GM23338 (cell line): ENCODE data around the gene ATP5PO. TPM values are rescaled to one million over a fixed set of nuclear protein-coding genes. Genes with fewer than 3 reads are reported as not detected.

Experiments used
- ATAC-seq: fragments of 200-7000 bp; cut with Tn5 transposase; 3 replicates; pipeline ENCODE4 v1.9.1; 2020
- DNase-seq: peaks from one replicate; pipeline ENCODE4 v3.0.0-alpha.2; 2015; ENCODE audit warnings: low spot score
- H2AFZ ChIP-seq: fragments of 200-600 bp; sonication (generic); 2 replicates; pipeline ENCODE4 v1.8.0; 2016; ENCODE audit warnings: antibody characterized with exemption, mild to moderate bottlenecking, moderate library complexity
- H3F3A ChIP-seq: fragments of 200-600 bp; sonication (generic); replicated peaks from 2 replicates; pipeline ENCODE4 v1.8.0; 2017; ENCODE audit warnings: antibody characterized with exemption, mixed run types, low read depth
- H3K27ac ChIP-seq: fragments of 200-600 bp; sonication (generic); 2 replicates; pipeline ENCODE4 v1.6.1; 2016; ENCODE audit warnings: low read depth
- H3K27me3 ChIP-seq: fragments of 200-600 bp; sonication (generic); 2 replicates; pipeline ENCODE4 v1.8.0; 2016; ENCODE audit warnings: mild to moderate bottlenecking, mixed run types, moderate library complexity; ENCODE audit not compliant: insufficient read depth
- H3K36me3 ChIP-seq: fragments of 200-600 bp; sonication (generic); 2 replicates; pipeline ENCODE4 v1.8.0; 2016; ENCODE audit warnings: mild to moderate bottlenecking; ENCODE audit not compliant: insufficient read depth
- H3K4me1 ChIP-seq: fragments of 200-600 bp; sonication (generic); 2 replicates; pipeline ENCODE4 v1.8.0; 2016; ENCODE audit warnings: mild to moderate bottlenecking, moderate library complexity; ENCODE audit not compliant: insufficient read depth
- H3K4me2 ChIP-seq: fragments of 200-600 bp; sonication (generic); 2 replicates; pipeline ENCODE4 v1.7.1; 2017; ENCODE audit warnings: mixed run types
- H3K4me3 ChIP-seq: fragments of 200-600 bp; sonication (generic); 2 replicates; pipeline ENCODE4 v1.6.1; 2016; ENCODE audit warnings: mixed run types
- H3K79me2 ChIP-seq: fragments of 200-600 bp; sonication (generic); replicated peaks from 2 replicates; pipeline ENCODE4 v1.8.0; 2017; ENCODE audit warnings: mild to moderate bottlenecking; ENCODE audit not compliant: insufficient read depth
- H3K9me2 ChIP-seq: fragments of 200-600 bp; sonication (generic); 2 replicates; pipeline ENCODE4 v1.8.0; 2017; ENCODE audit not compliant: insufficient read depth
- H4K20me1 ChIP-seq: fragments of 200-600 bp; sonication (generic); replicated peaks from 2 replicates; pipeline ENCODE4 v1.8.0; 2017; ENCODE audit warnings: mild to moderate bottlenecking; ENCODE audit not compliant: insufficient read depth
- H3K27ac Mint-ChIP-seq: 2 replicates; pipeline ENCODE4 v1.8.0; 2020; ENCODE audit warnings: inconsistent platforms, mild to moderate bottlenecking, moderate library complexity, mixed read lengths
- H3K27me3 Mint-ChIP-seq: 3 replicates; pipeline ENCODE4 v1.8.0; 2022; ENCODE audit warnings: low read depth, mild to moderate bottlenecking, moderate library complexity, mixed read lengths, inconsistent platforms; ENCODE audit not compliant: insufficient read depth, poor library complexity
- H3K36me3 Mint-ChIP-seq: 3 replicates; pipeline ENCODE4 v1.8.0; 2021; ENCODE audit warnings: low read depth, mild to moderate bottlenecking, inconsistent platforms, moderate library complexity, mixed read lengths
- H3K4me1 Mint-ChIP-seq: 3 replicates; pipeline ENCODE4 v1.8.0; 2020; ENCODE audit warnings: mild to moderate bottlenecking, inconsistent platforms, mixed read lengths
- H3K4me3 Mint-ChIP-seq: 3 replicates; pipeline ENCODE4 v1.8.0; 2021; ENCODE audit warnings: moderate library complexity, mild to moderate bottlenecking, inconsistent platforms, mixed read lengths
- H3K9me3 Mint-ChIP-seq: 3 replicates; pipeline ENCODE4 v1.8.0; 2020; ENCODE audit warnings: moderate library complexity, mild to moderate bottlenecking, inconsistent platforms, mixed read lengths
- CREB1 ChIP-seq: fragments of 250-450 bp; sonication (Bioruptor Pico); IDR thresholded peaks from 2 replicates; pipeline ENCODE4 v1.5.0; 2020; ENCODE audit warnings: low read depth, mild to moderate bottlenecking, moderate library complexity
- EZH2 ChIP-seq: fragments of 200-600 bp; sonication (generic); IDR thresholded peaks from one replicate; pipeline ENCODE4 v1.8.0; 2017; ENCODE audit warnings: antibody characterized with exemption, mild to moderate bottlenecking, low read depth; ENCODE audit not compliant: unreplicated experiment
- EZH2phosphoT487 ChIP-seq: fragments of 200-600 bp; sonication (generic); IDR thresholded peaks from one replicate; pipeline ENCODE4 v1.8.1; 2018; ENCODE audit warnings: antibody characterized with exemption; ENCODE audit not compliant: unreplicated experiment
- JUNB ChIP-seq: IDR thresholded peaks from one replicate; pipeline ENCODE4 v1.6.1; 2016; ENCODE audit warnings: antibody characterized with exemption; ENCODE audit not compliant: unreplicated experiment
- POLR2AphosphoS5 ChIP-seq: IDR thresholded peaks from 2 replicates; pipeline ENCODE4 v1.6.1; 2016; ENCODE audit warnings: antibody characterized with exemption, low read depth
- REST ChIP-seq: IDR thresholded peaks from one replicate; pipeline ENCODE4 v1.6.1; 2018; ENCODE audit warnings: antibody characterized with exemption; ENCODE audit not compliant: unreplicated experiment
- STAT1 ChIP-seq: IDR thresholded peaks from one replicate; pipeline ENCODE4 v1.6.1; 2016; ENCODE audit warnings: antibody characterized with exemption; ENCODE audit not compliant: unreplicated experiment
- ZNF114 ChIP-seq: fragments of 250-450 bp; sonication (Bioruptor Pico); IDR thresholded peaks from 2 replicates; pipeline ENCODE4 v1.5.0; 2020; ENCODE audit warnings: mild to moderate bottlenecking, moderate library complexity
- ZNF331 ChIP-seq: fragments of 250-450 bp; sonication (Bioruptor Pico); IDR thresholded peaks from 2 replicates; pipeline ENCODE4 v1.5.0; 2020; ENCODE audit warnings: low read depth, mild to moderate bottlenecking, moderate library complexity
- ZNF462 ChIP-seq: fragments of 250-450 bp; sonication (Bioruptor Pico); IDR thresholded peaks from 2 replicates; pipeline ENCODE4 v1.5.0; 2020; ENCODE audit warnings: mild to moderate bottlenecking, moderate library complexity
- polyA plus RNA-seq: library from polyadenylated mRNA; unstranded; fragments of >200 nt; fragmentation: Nextera tagmentation; extraction: Ambion mirVana; gene quantifications from 2 replicates; pipeline ENCODE4 v1.2.1, GENCODE V29; 2016
- total RNA-seq: library from RNA; depleted of rRNA; stranded (reverse); fragments of >200 nt; shearing (Covaris generic); gene quantifications from 2 replicates; pipeline ENCODE4 v1.2.3, GENCODE V29; 2014
- TF ChIP-seq, protein P1 (sequence below): IDR thresholded peaks from 2 replicates; pipeline ENCODE4 v1.6.1; 2016; ENCODE audit warnings: antibody characterized with exemption
- TF ChIP-seq, protein P2 (sequence below), 2 experiments: fragments of 200-600 bp in 1 of 2; sonication (generic) in 1 of 2; conservative IDR thresholded peaks; 2 replicates each; pipeline versions ENCODE4 v1.5.1 to v1.6.1; 2016 to 2017; ENCODE audit warnings: antibody characterized with exemption in 2 of 2, low read depth in 2 of 2, mild to moderate bottlenecking in 2 of 2, moderate library complexity in 1 of 2

The ATP5PO gene
- total and polyA plus RNA-seq, 2 experiments from 2014 or later = 244 to 522 TPM

GRCh38 chr21:33937931-33938339 is 22.3 kb upstream of the ATP5PO start:
- no peaks in the 10 kb centered on the region for H3K9me3 Mint-ChIP-seq
- Histone ChIP-seq H3K9me2 (no peaks in the 10 kb centered on the region), H2AFZ (no peak overlapping the region), H3F3A (no peaks in the 10 kb centered on the region), H3K27me3 (no peaks in the 10 kb centered on the region), H3K4me3 (no peak overlapping the region), H4K20me1 (no peaks in the 10 kb centered on the region), H3K27ac (no peak overlapping the region), H3K79me2 (peaks cover 21% of the 10 kb centered on the region), H3K4me1 (peaks cover 21% of the 10 kb centered on the region), H3K36me3 (no peaks in the 10 kb centered on the region), H3K4me2 (no peak overlapping the region)
- H3K27me3 Mint-ChIP-seq = peaks cover 1% of the 10 kb centered on the region
- no peak overlapping the region for H3K4me3 Mint-ChIP-seq
- TF ChIP-seq EZH2 (no peak), REST (no peak), ZNF462 (CRISPR knock-in tag) (no peak), ZNF114 (CRISPR knock-in tag) (no peak), CREB1 (CRISPR knock-in tag) (no peak), POLR2AphosphoS5 (no peak), JUNB (no peak), EZH2phosphoT487 (no peak), STAT1 (no peak), ZNF331 (CRISPR knock-in tag) (no peak)
- TF ChIP-seq, protein P1, sequence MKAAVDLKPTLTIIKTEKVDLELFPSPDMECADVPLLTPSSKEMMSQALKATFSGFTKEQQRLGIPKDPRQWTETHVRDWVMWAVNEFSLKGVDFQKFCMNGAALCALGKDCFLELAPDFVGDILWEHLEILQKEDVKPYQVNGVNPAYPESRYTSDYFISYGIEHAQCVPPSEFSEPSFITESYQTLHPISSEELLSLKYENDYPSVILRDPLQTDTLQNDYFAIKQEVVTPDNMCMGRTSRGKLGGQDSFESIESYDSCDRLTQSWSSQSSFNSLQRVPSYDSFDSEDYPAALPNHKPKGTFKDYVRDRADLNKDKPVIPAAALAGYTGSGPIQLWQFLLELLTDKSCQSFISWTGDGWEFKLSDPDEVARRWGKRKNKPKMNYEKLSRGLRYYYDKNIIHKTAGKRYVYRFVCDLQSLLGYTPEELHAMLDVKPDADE = no peak
- TF ChIP-seq, protein P2, sequence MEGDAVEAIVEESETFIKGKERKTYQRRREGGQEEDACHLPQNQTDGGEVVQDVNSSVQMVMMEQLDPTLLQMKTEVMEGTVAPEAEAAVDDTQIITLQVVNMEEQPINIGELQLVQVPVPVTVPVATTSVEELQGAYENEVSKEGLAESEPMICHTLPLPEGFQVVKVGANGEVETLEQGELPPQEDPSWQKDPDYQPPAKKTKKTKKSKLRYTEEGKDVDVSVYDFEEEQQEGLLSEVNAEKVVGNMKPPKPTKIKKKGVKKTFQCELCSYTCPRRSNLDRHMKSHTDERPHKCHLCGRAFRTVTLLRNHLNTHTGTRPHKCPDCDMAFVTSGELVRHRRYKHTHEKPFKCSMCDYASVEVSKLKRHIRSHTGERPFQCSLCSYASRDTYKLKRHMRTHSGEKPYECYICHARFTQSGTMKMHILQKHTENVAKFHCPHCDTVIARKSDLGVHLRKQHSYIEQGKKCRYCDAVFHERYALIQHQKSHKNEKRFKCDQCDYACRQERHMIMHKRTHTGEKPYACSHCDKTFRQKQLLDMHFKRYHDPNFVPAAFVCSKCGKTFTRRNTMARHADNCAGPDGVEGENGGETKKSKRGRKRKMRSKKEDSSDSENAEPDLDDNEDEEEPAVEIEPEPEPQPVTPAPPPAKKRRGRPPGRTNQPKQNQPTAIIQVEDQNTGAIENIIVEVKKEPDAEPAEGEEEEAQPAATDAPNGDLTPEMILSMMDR (conservative IDR thresholded peaks at IDR 0.05; ENCODE audit: low read depth in 2 of 2) = no peak
- peaks cover 10% of the 10 kb centered on the region; the same call in 2 of the 3 replicates for H3K4me1 Mint-ChIP-seq
- DNase-seq = no peak
- ATAC-seq = no peak
- peaks cover 3% of the 10 kb centered on the region; the same call in 2 of the 3 replicates for H3K36me3 Mint-ChIP-seq
- no peak overlapping the region for H3K27ac Mint-ChIP-seq
